ENCODE data around the gene ADRA1B. TPM values are rescaled to one million over a fixed set of nuclear protein-coding genes. Genes with fewer than 3 reads are reported as not detected.

ADRA1B gene
- total RNA-seq, 1 donor from 2014 or later: 0.32 TPM

GRCh38 chr5:159928122-159928909 lies 12.0 kb downstream of the ADRA1B start:
- DNase-seq (ENCODE audit: low spot score): no peak

GRCh38 chr5:159929176-159929575 lies 12.9 kb downstream of the ADRA1B start:
- no peak for DNase-seq (ENCODE audit: low spot score)

GRCh38 chr5:159933531-159934485 lies 17.5 kb downstream of the ADRA1B start:
- no peak for DNase-seq (ENCODE audit: low spot score)

DNA sequence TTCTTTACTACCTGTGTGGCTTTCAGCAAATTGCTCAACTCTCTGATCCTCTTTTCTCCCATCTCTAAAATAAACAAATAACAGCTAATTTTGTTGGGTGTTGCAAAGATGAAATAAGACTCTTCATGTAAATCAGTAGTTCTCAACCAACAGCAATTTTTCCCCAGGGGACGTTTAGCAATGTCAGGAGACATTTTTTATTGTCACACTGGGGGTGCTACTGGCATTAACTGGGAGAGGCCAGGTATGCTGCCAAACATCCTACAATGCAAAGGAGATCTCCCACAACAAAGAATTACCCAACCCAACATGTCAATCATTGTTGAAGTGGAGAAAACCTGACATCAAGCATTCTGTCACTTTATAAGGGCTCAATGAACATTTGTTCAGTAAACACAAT lies 19.7 kb downstream of the ADRA1B start:
- DNase-seq (ENCODE audit: low spot score): no peak

DNA sequence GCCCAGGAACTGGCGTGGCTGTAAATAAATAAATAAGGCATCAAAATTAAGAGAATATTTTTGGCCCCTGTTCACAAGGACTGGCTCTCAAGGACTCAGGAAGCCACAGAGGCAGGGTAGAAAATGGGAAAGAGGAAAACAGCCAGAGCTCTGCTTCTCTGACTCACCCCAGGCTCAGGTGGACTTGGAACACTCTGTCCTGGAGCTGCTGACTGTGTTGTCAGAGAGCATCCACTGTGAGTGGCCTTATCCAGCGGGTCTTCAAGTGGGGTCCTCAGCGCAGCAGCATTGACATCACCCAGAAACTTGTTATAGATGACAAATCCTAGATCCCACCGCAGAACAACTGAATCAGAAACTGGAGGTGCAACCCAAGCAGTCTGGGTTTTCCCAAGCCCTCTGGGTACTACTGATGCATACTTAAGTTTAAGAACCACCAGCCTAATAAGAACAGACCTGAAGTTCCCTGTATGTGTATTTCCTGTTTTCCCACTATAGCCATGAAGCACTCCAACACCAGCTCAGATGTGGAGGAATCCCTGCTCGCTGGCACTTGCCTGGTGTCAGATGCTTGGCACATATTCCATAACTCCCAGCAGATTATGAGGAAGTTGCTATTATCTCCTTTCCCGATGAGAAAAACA lies 20.5 kb downstream of the ADRA1B start:
- DNase-seq (ENCODE audit: low spot score): no peak

- no peak for DNase-seq (ENCODE audit: low spot score)
These were observed 21.3 kb downstream of the ADRA1B start for GRCh38 chr5:159937580-159937979.

- DNase-seq (ENCODE audit: low spot score): no peak
These were observed 27.0 kb downstream of the ADRA1B start for GRCh38 chr5:159943326-159943725.

- DNase-seq (ENCODE audit: low spot score): no peak
These were observed 27.8 kb downstream of the ADRA1B start for GRCh38 chr5:159944056-159944600.

- DNase-seq (ENCODE audit: low spot score): no peak
These were observed 29.1 kb downstream of the ADRA1B start for GRCh38 chr5:159945359-159945758.

GRCh38 chr5:159947708-159948358 lies 31.6 kb downstream of the ADRA1B start:
- peak; percentile 23 for DNase-seq (ENCODE audit: low spot score)

DNA sequence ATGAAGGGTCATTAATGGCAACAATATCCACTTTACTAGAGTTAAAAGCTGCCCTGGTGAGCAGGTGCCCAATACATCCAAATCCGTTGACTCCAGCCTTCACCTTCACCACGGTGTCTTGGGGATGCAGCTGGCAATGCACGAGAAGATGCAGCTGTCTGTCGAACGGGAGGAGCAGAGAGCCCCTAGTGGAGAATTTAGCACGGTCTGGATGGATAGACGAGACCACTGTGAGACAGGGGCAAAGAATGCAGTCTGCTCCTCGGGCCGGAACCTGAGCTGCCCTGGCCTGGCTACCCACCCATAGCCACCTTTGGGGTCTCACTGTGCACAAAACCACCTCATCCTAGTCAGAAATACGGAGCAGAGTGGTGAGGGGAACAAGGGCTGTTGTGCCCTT lies 35.1 kb downstream of the ADRA1B start:
- no peak for DNase-seq (ENCODE audit: low spot score)

DNA sequence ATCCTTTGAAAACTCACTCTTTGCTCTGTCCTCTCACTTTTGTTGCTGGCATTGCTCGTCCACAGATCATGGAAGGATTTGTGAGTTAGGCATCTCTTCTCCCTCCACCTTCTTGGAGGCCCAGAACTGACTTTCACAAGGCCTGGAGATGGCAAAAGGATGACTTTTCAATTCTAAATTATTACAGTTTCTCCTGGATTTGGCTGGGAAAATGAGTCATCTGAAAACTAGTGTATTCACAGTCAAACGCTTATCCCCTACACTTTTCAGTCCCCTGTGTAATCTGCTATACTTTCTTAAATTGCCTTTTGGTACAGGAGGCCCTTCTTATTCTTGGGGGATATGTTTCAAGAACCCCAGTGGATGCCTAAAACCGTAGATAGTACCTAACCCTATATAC lies 35.6 kb downstream of the ADRA1B start:
- no peak for DNase-seq (ENCODE audit: low spot score)

- no peak for DNase-seq (ENCODE audit: low spot score)
These were observed 37.3 kb downstream of the ADRA1B start for GRCh38 chr5:159953609-159954008.

DNA sequence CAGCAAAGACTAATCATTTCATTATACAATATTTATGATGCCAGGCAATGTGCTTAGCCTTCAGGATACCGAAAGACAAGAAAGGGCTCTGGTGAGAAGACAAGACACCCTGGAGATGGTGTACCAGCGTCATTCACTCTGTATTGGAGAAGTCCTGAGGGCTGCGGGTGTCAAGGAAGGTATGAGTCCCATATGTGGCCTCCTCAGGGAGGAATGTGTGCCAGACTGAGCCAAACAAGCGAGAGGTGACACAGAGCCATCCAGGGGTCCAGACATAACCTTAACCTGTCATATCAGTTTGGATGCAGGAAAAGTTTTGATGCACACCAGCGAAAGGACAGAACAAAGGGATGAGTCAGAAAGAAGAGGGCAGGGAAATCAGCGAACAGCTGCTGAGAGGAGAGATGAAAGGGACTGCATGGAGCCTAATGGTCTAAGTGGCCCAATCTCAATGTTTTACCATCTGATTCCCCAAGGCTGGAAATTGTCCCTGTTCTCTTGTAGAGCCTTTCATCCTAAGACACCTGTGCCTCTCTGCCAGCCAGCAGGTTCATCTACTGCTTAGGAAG lies 38.9 kb downstream of the ADRA1B start:
- DNase-seq (ENCODE audit: low spot score): no peak

DNA sequence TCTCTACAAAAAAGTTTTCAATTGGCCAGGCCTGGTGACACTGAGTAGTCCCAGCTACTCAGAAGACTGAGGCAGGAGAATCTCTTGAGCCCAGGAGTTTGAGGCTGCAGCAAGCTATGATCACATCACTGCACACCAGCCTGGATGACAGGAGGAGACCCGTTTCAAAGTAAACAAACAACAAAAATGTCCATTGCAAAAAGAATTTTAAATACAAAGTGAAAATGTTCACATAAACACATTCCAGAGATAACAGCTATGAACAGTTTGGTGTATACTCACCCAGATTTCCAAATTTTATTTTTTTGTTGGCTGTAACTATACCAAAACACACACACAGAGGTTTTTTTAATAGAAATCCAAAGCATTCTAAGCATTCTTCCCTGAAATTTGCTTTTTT lies 39.8 kb downstream of the ADRA1B start:
- DNase-seq (ENCODE audit: low spot score): no peak

DNA sequence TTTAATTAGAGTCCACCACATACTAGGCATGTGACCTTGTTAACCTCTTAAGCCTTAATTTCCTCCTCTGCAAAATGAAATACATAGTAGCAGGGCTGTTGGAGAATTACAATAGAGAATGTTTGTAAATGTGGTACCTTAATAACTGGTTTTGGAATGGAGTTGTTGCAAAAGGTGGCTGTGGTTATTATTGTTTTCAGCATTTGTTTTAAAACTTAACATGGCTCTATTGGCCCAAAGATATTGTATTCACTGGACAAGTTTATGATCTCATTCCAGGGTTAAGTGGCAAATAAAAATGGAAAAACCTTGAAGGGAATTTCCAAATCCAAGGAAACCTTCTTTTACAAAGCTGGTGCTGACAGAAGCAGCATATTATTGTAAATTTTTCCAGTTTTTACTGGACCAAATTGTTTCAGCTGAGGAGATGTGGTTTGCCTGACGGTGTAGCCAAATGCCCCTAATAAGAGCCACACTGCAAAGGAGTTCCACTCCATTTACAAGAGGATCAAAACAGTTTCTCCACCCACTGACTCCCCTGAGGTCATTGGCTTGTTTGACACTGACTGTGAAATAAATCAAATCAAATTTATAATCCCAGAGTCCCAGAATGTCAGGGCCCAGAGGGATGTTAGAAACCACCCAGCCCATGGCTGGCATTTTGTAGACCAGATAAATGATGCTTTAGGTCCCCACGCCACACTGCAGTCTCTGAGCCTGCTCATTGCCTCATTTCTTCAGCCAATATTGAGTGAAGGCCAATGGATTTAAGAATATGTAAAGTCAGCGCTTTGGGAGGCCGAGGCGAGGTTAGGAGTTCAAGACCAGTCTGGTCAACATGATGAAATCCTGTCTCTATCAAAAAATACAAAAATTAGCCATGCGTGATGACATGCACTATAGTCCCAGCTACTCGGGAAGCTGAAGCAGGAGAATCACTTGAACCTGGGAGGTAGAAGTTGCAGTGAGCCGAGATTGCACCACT lies 45.2 kb downstream of the ADRA1B start:
- DNase-seq (ENCODE audit: low spot score): no peak

DNA sequence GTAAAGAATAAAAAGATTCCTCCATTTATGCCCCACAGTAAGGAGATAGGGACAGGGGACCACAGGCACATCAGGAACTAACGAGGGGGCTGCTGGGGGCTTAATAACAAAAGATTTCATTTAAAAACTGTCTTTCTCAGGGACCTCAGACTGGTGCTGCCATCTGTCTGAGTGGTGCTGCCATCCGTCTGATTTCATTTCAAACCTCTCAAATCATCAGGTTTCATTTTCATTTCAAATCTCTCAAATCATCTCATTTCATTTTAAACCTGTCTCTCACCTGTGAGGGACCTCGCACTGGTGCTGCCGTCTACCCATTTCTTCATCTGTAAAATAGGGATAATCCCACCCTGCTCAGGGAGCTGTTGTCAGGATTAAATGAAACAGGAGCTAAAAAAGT lies 45.9 kb downstream of the ADRA1B start:
- DNase-seq (ENCODE audit: low spot score): no peak

GRCh38 chr5:159963935-159964334 lies 47.7 kb downstream of the ADRA1B start:
- no peak for DNase-seq (ENCODE audit: low spot score)

GRCh38 chr5:159965031-159965837 lies 49.0 kb downstream of the ADRA1B start:
- DNase-seq (ENCODE audit: low spot score): peak; percentile 40

Data from mucosa of gallbladder (tissue), 1 donor.